D721Med (cell line): ENCODE data around the gene LIPM.

Source experiments
- DNase-seq: peaks from one replicate; pipeline ENCODE4 v3.0.0; 2011; ENCODE audit warnings: low spot score; ENCODE audit not compliant: insufficient read length
- FAIRE-seq: peaks from 2 replicates; lab custom pipeline; 2011; peaks lifted over from hg19 to GRCh38; lab: Jason Lieb, UNC
- TF ChIP-seq, protein P1 (sequence below): IDR thresholded peaks from 2 replicates; pipeline ENCODE4 v1.5.1; 2012; ENCODE audit warnings: mild to moderate bottlenecking, control low read depth; ENCODE audit not compliant: insufficient read depth; ENCODE audit errors: missing control alignments

Gene LIPM

DNA sequence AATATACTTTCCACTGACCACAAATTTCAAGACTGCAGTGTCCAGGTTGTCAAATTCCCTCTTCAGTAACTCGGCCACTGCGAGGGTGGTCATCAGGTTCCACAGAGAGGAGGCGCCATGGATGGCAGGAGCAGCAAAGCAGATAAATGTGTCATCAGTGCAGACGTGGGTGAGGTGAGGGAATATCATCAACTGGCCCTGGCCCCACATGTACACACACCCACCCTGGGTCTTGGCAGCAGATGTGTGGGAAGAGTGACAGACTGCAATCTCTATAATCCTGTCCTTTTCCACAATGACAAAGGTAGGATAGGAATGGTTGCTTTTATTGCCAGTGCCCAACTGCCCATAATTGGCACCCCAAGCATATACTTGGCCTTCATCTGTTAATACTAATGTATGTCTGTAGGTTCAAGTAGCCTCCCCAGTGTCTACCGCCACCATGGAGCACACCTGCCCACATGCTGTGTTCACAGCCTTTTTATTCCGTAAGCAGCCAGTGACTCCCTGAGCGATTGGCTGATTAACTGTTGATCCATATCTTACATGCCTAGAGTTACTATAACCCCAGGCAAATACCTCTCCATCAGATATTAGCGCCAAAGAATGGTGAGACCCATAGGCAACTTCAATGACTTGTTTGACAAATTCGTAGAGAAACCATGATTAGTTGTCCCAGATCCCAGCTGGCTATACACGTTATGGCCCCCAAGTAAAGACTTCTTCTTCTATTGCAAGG lies 16.3 kb upstream of the LIPM start:
- TF ChIP-seq, protein P1, sequence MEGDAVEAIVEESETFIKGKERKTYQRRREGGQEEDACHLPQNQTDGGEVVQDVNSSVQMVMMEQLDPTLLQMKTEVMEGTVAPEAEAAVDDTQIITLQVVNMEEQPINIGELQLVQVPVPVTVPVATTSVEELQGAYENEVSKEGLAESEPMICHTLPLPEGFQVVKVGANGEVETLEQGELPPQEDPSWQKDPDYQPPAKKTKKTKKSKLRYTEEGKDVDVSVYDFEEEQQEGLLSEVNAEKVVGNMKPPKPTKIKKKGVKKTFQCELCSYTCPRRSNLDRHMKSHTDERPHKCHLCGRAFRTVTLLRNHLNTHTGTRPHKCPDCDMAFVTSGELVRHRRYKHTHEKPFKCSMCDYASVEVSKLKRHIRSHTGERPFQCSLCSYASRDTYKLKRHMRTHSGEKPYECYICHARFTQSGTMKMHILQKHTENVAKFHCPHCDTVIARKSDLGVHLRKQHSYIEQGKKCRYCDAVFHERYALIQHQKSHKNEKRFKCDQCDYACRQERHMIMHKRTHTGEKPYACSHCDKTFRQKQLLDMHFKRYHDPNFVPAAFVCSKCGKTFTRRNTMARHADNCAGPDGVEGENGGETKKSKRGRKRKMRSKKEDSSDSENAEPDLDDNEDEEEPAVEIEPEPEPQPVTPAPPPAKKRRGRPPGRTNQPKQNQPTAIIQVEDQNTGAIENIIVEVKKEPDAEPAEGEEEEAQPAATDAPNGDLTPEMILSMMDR, result no peak
- FAIRE-seq, result no peak

DNA sequence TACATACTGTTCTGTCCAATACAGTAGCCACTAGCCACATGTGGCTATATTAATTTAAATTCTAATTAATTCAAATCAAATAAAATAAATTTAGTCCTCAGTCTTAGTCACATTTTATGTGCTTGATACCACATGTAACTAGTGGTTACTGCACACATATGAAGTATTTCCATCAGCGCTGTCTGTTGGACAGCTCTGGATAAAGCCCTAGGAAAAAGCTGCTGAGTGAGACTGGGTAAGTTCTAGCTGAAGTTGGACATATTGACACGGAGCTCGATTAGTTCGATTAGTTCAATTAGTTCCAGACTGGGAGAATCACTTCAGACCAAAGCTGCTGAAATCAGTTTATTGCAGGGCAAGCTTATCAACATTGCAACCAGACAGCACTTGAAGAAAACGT lies 15.1 kb upstream of the LIPM start:
- FAIRE-seq (no peak), DNase-seq (no peak)
- TF ChIP-seq, protein P1, result no peak

More for the DNA sequence above, 16.3 kb upstream of the LIPM start:
- no peak for DNase-seq

DNA sequence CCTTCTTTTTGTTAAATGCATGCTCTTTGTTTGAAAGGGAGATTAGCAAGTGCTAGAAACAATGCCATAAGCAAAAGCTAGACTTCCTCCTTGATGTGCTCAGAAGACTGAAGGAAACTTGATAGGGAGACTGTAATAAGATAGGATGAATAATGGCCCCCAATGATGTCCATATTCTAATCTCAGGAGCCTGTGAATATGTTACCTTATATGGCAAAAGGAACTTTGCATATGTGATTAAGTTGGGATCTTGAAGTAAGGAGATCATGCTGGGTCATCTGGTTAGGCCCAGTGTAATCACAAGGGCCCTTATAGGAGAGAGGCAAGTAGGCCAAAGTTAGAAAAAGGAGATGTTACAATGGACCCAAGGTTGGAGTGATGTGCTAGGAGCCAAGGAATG lies 13.6 kb upstream of the LIPM start:
- TF ChIP-seq, protein P1, result no peak
- no peak for FAIRE-seq
- no peak for DNase-seq

DNA sequence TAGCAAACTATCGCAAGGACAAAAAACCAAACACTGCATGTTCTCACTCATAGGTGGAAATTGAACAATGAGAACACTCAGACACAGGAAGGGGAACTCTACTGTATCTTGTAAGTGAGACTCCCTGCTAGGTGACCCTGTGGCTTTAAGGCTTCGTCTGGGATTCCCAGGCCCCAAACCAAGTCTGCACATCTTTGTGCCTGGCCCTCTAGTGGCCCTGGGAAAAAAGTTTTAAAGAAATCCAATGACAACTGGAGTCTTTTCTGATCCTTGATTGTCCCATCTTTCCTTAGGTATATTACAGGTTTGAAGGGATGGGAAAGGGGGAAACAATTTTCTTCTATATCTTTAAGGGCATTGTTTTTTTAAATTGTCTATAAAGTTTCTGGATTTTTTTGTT lies 10.6 kb upstream of the LIPM start:
- FAIRE-seq (no peak), DNase-seq (no peak)
- TF ChIP-seq, protein P1, result peak; percentile 36

DNA sequence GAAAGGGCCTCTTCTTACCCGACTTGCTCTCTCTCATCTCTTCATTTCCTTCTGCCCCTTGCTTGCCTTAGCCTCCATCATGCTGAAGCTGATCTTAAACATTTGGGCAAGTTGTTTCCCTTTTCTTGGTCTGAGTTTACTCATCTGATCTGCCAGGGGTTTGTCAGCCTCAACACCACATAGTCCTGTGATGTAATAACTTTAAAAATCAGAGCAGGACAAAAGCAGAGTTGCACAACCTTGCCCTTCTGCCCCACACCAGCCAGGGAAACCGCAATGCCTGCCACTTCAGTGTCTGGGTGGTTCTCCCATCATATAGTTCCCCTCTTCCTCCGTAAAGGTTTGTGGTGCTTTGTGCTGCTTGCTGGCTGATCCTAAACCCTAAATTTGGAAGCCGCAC lies 9.9 kb upstream of the LIPM start:
- FAIRE-seq (no peak), DNase-seq (no peak)
- TF ChIP-seq, protein P1, result no peak

DNA sequence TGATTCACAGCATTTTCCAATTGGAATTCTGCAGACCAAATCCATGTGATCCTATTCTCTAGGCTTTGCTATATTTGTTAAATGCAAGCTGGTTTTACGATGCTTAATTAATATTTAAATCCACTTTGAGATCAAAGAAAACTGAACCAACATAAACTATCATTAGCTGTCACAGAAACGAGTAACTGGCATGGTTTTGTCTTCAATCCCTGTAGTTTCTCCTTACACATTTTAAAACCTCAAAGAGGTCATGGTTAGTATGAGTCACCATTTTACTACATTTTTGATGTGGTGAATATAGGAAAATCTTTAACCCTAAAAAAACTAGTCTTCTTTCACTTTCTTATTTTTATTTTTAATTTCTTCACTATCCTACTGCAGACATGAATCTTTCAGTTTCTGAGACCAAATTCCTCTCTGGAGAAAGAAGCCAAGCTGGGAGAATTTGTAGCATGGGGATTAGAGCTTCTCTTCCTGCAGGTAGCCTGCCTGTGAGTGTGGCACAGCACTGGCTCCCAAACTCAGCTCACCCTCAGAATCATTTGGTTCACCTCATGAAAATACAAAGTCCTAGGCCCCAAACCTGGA lies 8.7 kb upstream of the LIPM start:
- DNase-seq (no peak), FAIRE-seq (no peak)
- TF ChIP-seq, protein P1, result no peak

DNA sequence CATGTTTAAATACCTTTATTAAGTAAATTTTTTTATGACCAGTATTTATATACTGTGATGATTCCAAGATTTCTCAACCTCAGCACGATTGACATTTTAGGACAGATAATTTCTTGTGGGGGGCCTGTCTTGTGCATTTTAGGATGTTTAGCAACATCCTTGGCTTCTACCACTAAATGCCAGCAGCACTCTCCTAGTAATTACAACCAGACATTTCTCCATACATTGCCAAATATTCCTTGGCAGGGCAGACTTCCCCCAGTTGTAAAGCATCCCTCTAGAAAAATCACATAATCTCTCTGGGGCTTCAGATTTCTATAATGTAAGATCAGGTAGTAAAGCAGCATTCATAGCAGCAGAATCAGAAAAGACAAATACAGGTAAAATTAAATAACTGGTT lies 7.8 kb upstream of the LIPM start:
- FAIRE-seq (no peak), DNase-seq (no peak)
- TF ChIP-seq, protein P1, result no peak
